ENCODE results near the gene RAB44.
"Not testable (repeated sequence)": the region's sequence is repeated elsewhere in the genome, so short reads cannot be mapped to it uniquely, and the experiment has no call there.

RAB44 gene

GRCh38 chr6:36716476-36717093, 19.0 kb downstream of the RAB44 start:
- DNase-seq = no peak

DNA sequence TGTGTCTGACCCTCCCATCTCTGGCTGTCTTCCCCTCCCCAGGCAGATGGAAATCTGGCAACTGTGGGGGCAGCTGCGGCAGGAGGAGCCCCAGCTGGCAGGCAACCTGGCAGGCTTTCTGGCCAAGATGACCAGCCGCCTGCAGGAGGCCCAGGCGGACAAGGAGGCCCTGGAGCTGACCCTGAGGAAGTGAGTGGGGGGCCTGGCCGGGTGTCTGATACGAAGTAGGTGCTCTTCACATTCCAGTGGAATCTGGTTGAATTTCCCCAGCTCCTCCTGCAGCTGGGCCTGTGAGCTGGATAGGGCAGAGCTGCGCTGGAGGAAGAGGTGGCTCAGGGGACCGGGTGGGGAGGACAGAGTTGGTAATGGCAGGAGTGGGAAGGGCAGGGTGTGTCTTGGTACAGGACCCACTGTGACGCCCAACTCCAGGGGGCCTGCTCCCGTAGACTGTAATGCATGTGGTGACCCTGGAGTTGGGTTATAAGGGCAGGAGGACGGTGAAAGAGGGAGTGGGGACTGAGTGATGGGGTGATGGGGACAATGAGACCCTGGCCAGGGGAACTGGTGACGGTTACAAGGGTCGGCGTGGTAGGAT, 19.7 kb downstream of the RAB44 start:
- DNase-seq = no peak

DNA sequence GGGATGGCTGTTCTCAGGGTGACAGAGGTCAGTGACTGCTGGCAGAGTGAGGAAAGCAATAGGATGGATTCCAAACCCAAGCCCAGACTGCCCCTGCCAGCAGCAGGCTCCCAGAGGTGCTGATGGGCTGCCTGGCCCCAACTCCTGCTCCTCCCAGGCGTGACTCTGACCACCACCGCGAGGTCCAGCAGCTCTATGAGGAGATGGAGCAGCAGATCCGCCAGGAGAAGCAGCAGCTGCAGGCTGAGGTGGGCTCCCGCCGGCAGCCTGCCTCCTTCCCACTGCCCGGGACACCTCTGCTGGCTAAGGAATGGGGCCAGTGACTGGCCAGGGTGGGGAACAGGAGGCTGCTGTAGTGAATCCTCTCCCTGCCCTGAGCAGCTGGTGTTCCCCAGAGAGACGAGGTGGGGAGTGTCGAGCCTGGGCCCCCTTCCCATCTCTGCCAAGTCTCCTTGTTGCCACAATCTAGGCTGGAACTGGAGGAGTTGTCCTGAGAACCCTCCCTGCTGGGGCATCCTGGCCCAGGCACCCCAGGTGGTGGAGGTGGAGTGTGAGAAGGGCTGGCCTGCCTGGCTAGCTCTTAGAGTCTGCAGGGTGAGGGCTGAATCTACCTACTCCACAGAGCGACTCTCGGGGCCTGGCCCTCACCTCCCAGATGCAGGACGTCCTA, 20.4 kb downstream of the RAB44 start:
- DNase-seq = no peak

DNA sequence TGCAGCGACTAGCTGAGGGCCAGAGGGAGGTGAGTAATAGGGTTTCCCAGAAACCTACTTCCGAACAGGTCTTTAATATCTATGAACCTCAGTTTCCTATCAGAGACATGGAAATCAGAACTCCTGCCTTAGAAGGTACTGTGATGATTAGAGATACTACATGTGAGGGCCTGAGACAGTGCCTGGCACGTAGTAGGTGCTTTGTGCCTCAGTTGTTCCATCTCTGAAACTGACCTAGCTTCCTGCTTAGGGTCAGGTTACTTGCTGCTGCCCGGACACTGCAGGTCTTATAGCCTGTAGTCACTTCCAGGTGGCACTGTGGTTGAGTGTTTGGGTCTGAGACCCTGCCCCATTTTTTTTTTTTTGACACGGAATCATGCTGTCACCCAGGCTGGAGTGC, 20.9 kb downstream of the RAB44 start:
- DNase-seq = no peak

GRCh38 chr6:36719126-36719525, 21.5 kb downstream of the RAB44 start:
- no peak for DNase-seq

GRCh38 chr6:36720251-36721141, 22.9 kb downstream of the RAB44 start:
- peak; percentile 23 to 34 for DNase-seq

GRCh38 chr6:36721369-36722140, 23.9 kb downstream of the RAB44 start:
- no peak for DNase-seq

GRCh38 chr6:36722365-36722764, 24.7 kb downstream of the RAB44 start:
- no peak for DNase-seq

- DNase-seq = no peak
Measured at GRCh38 chr6:36722879-36723278, 25.3 kb downstream of the RAB44 start.

DNA sequence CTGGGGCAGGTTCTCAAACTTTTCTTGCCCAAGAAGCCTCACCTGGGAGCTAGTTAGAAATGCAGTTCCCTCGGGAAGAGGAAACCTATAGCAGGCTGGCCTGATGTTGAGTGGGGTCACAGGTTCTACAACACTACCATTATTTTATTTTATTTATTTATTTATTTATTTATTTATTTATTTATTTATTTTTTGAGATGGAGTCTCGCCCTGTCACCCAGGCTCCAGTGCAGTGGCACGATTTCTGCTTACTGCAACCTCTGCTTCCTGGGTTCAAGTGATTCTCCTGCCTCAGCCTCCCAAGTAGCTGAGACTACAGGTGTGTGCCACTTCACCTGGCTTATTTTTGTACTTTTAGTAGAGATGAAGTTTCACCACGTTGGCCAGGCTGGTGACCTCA, 26.4 kb downstream of the RAB44 start:
- DNase-seq = not testable (repeated sequence)

DNA sequence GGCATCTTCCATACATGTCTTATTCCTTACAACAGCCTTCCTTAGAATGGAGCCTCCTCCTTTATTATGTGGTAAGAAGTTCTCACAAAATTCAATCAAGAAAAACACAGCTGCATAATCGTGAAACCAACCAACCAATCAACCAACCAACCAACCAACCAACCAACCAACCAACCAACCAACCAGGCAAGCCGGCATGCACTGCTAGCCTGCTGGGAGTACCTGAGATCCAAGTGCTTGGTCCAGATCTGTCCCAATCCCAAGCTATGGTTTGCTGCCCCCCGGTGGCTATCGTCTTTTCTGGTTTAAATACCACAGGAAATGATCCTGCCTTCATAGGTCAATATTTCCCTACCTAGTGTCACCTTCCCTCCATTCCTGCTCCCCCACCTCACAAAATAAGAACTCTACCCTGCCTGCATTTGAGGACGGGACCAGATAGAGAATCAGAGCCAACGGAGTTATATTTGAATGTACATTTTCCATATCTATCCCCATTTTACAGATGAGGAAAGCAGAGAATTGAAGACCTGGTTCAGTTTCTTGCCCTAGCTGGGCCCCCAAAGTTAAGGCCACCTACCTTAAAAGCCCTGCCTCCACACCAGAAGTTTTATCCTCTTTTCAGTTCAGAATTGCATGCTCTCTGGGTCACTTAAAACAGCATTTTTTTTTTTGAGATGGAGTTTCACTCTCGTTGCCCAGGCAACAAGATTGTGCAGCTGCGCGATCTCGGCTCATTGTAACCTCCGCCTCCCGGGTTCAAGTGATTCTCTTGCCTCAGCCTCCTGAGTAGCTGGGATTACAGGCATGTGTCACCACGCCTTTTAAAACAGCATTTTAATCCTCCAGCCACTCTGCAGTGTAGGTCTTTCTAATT, 27.1 kb downstream of the RAB44 start:
- DNase-seq = peak; percentile 61 to 71

GRCh38 chr6:36725581-36725980, 28.0 kb downstream of the RAB44 start:
- DNase-seq = no peak

DNA sequence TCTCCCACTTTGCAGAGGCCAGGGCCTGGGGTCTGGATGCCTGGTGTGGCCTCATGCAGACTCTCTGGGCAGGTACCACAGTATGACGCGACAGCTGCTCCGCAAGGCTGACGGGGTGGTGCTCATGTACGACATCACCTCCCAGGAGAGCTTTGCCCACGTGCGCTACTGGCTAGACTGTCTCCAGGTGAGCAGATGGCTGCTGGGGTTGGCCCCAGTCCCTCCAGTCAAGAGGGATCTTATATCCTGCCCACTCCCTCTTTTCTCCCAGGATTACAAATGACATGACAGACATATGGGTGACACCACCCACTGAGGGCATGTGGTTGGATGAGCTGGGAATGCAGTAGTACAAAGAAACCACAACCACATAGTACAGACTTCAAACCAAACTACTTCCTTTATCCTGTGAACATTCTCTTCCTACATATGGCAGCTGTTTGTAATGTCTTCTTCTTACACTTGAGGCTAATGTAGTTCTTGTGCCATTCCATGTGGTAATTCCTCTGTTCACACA, 29.9 kb downstream of the RAB44 start:
- peak; percentile 92 to 94 for DNase-seq

DNA sequence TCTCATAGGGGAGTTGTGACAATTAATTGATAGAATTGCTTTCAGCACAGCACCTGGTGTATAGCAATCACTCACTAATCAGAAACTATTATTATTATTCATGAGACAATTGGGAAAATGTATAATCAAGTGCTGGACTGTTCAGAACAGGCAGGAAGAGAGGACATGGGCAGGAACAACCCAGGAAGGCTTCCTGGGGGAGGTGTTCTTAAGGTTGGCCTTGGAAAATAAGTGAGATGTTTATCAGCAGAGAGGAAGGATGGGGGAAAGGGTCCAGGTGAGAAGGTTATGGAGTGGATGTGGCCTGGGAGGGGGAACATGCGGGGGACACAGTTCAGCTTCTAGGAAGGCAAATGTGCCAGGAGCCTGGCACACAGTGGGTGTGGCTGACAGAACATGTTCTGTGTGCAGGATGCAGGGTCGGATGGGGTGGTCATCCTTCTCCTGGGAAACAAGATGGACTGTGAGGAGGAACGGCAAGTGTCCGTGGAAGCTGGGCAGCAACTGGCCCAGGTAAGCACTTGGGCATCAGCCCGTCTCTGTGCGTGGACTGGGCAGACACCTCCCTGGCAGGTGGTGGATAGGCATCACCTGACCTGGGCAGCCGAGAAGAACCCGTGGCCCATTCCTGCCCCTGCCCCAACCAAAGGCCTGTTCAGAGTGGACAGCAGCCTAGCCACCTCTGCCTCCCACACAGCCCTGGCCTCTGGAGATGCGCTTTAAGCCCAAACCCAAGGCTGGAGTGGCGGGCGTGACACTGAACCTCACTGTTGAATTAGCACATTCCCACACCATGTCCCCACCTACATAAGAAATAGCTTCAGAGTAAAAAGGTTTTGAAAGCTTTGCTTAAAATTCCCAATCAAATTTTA, 30.9 kb downstream of the RAB44 start:
- DNase-seq = no peak

DNA sequence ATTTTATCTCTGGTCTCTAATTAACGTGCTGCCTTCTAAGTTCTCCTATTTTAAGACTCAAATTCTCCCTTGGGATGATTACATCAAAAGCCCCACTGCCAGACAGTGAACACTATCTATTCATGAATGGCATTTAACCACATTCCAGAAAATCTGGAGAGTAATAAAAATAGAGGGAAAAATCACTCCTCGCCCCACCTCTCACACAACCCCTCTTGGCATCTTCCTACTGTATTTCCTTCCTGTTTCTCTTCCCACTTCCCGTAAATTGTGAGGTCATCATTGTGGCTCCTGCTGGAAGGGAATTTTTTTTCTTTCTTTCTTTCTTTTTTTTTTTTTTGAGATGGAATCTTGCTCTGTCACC, 31.5 kb downstream of the RAB44 start:
- DNase-seq = no peak

- no peak for DNase-seq
Measured at GRCh38 chr6:36730424-36731380, 33.1 kb downstream of the RAB44 start.

GRCh38 chr6:36731622-36732310, 34.1 kb downstream of the RAB44 start:
- no peak for DNase-seq

DNA sequence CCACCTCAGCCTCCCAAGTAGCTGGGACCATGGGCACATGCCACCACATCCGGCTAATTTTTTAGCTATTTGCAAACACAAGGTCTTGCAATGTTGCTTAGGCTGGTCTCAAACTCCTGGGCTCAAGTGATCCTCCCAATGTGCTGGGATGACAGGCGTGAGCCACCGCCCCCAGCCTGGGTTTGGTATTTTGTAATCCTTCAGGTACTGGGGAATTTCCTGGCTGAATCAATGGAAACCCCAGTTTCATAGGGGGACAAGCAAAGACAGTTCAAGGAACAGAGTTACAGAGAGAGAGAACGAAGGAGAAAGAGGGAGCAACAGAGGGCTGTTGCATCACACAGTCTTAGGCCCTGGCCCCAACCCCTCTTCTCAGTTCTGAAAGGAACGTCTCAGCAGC, 35.7 kb downstream of the RAB44 start:
- no peak for DNase-seq

All from inflammatory macrophage (primary cell).